HG03558 (cell line): ENCODE measurements around the gene CROCC.

Experiments used
- ATAC-seq: cut with Tn5 transposase; IDR thresholded peaks from one replicate; pipeline ENCODE4 v1.9.1; 2021; ENCODE audit warnings: moderate number of reproducible peaks; ENCODE audit not compliant: unreplicated experiment; ENCODE audit errors: extremely low read depth

The CROCC gene

DNA sequence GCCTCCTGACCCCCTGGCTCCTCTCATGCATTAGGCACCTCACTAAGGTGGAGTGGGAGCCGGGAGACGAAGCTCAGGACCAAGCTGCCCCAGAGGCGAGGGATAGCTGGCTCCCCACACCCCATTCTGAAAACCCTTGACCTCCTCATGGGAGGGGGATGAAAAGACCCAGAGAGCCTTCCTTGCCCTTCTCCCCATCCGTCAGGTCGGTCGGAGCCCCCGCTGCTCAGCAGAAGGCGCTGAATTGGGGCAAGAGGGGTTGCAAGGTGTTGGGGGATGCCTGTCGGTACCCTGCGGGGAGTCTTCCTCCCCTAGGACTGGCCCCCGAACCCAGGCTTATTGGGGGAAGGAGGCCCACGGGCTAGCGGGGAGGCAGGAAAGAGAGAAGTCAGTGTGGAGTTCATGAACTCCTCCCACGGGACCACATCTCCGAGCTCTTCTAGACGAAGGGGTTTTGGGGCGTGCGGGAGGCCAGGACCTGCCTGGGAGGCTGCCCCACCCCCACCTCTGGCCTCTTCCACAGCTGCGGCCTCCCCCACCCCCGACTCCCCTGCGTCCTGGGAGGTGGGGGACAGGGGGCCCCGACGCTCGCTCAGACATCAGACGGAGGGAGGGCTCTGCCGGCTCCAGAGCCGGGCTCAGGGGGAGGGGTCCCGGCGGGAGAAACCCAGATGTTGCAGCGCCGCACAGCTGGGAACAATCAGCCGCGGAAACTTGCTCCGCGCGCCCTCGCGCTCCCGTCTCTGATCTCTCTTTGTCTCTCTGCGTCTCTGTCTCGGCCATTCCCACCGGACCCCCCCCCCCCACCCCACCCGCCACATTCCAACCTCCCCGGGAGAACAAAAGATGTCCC is 58.0 kb downstream of the CROCC start:
- ATAC-seq = no peak

DNA sequence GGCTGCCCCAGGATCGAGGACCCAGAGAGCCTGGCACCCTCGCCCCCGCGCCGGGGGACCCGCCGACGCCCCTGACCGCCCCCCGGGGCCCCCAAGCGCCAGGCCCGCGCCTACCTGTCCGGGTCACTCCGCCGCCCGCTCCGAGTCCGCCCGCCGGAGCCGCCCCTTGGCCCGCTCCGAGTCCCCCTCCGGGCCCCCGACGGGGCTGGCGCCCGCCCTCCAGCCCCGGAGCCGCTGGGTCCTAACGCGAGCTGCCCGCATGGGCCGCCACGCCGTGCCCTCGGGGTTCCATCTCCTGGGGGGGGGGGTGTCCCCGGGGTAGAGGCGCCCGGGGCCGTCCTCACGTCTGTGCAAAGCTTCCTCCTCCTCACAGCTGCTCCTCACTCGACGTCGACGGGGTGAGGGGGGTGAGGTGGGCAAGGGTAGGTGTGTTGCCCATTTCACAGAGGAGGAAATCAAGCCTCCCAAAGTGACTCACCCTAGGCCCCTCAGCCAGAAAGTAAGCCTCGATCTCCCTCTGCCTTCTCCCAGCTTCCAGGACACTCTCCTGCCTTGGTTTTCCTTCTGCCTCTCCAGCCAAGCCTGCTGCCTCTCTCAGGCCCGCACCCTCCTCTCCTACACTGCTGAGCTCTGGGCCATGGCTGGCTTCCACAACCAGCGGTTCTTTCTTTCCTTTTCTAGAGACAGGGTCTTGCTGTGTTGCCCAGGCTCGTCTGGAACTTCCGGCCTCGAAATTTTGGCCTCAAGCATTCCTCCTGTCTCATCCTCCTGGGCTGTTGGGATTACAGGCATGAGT is 58.9 kb downstream of the CROCC start, which contains the start of gene MFAP2:
TSS of gene MFAP2 (minus strand) at position 148 of the 796 bp plus-strand sequence. CDS start 2,347 bp downstream, outside the sequence.
- ATAC-seq = no peak

DNA sequence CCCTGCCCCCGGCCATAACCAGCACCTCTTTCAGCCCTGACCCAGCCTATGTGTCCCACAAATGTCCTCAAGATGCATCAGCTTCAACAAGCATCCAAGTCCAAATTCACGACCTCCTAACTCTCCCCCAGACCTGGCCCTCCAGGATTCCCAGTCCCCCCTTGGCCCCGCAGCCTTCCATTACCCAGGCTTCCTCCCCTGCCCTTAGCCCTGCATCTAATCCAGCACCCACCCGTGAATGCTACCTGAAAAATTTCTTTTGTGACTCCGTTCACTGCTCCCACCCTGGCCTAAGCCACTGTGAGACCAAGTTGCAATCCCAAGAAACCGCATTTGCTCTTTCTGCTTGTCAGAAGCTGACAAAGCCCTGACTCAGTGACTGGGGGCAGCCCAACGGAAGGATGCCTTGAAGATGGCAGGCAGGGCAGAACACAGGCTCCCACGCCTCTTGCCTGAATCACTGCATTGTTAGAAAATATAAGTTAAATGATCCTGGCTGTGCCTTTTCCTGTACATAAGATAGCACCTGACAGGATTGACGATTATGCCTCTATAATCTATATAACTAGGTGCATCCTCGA is 59.6 kb downstream of the CROCC start:
- ATAC-seq = no peak

DNA sequence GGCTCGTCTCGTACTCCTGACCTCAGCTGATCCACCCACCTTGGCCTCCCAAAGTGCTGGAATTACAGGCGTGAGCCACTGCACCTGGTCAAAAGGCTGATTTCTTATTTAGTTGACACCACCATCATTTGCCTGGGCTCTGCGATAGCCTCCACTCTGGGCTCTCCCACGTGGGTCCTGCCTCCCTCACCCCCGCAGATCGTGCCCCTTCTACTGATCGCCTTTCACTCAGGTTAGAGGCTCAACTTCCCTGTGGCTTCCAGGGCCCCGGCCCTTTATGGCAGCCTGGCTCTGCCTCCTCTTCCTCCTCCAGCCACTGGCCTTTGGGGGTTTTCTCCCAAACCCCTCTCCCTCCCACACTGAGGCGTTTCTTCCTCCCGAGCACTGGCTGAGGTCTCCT is 61.2 kb downstream of the CROCC start:
- ATAC-seq = no peak

DNA sequence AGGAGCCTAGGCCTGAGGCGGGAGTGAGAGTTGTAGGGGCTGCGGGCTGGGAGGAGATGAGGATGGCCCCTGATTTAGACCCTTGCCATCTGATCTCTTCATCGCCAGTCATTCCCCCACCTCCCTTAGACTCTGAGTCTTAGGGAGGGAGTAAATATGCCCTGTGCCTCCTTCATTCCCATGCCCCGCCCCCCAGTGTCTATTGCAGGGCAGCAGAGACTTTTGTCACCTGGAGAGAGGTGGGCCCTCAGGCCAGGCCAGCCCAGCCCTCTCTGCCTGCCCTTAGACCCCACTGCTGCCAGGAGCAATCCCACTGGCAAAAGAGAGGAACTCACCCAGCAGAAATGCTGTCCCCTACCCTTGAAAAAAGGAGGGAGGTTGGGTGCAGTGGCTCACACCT is 61.9 kb downstream of the CROCC start:
- ATAC-seq = no peak

DNA sequence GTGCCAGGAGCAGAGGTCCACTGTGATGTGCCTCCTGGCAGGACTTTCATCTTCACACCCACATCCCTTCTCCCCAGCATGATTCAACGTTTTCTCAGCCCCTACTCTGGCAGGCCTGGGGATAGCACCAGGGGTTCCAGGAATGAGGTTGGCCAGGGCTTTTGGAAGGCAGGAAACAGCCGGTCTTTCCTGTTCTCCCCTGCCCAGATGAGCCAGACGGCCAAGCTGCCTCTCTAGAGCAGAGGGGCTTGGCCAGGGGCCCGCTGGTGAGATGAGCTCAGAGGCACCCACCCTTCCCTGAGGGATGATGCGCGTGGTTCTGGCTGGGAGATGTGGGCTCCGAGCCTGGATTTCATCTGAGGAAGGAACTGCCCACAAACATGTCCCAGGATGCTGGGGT is 63.0 kb downstream of the CROCC start:
- ATAC-seq = no peak

DNA sequence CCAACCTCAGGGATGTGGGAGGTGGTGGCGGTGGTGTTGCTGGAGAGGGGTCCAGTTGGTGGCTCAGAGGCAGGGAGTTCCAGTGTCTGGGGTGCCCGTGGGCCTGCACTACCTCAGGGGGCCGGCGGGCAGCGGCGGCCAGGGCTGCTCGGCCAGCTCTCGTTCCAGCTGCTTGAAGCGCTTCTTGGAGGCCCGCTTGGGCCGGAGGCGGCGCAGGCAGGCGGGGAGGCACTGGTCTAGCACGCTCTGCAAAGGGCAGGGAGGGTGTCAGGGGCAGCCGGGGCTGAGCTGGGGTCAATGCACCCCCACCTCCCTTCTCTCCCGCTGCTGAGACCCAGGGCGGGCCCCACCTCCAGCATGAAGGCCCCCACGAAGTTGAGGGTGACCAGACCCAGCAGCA is 64.4 kb downstream of the CROCC start:
- ATAC-seq = no peak

DNA sequence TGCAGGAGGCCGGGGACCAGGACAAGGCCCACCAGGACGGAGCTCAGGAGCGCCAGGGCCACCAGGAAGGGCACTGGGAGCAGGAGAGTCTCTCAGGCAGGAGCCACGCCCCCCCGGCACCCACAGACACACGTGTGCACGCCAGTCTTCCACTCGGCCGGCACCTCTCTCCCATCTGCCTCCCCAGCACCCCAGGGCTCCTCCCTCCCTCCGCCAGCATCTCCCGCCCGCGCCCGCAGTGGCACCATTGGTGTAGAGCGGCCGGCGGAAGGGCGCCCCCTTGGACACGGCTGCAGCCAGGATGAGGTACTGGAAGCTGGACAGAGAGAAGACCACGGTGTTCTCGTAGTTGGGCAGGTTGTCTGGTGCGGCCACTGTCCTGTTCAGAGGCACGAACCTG is 64.8 kb downstream of the CROCC start:
- ATAC-seq = no peak

DNA sequence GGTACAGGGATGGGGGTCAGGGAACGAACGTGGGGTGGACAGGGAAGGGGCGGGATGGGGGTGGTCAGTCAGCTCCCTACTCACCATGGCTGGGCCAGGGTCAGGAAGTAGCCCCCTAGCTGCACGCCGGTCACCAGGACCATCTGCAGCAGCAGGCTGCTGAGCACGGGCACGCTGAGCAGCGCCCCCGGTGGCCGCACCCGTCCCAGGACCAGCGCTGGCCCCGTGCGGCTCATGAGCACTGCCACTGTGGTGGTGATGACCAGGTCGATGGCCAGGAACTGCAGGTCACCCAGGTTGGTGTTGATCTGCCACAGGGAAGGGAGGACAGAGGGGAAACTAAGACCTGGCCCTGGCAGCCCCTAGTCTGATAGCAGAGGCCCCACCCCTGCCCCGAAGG is 65.2 kb downstream of the CROCC start:
- no peak for ATAC-seq

DNA sequence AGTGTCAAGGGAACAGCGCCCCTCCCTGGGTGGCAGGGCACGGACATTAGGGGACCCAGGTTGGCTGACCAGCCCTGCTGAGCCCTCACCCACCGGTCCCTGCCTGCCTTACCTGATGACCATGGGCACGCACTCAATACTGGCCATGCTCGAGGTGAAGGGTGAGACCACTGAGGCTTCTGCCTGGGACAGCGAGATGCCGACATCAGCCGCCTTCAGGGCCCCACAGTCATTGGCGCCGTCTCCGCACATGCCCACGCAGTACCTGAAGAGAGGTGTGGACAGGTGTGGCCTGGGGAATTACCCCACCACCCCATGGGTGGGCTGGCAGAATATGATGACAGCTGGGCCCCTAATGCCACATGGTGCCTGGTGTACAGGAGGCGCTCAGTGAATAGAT is 66.5 kb downstream of the CROCC start:
- ATAC-seq = no peak

DNA sequence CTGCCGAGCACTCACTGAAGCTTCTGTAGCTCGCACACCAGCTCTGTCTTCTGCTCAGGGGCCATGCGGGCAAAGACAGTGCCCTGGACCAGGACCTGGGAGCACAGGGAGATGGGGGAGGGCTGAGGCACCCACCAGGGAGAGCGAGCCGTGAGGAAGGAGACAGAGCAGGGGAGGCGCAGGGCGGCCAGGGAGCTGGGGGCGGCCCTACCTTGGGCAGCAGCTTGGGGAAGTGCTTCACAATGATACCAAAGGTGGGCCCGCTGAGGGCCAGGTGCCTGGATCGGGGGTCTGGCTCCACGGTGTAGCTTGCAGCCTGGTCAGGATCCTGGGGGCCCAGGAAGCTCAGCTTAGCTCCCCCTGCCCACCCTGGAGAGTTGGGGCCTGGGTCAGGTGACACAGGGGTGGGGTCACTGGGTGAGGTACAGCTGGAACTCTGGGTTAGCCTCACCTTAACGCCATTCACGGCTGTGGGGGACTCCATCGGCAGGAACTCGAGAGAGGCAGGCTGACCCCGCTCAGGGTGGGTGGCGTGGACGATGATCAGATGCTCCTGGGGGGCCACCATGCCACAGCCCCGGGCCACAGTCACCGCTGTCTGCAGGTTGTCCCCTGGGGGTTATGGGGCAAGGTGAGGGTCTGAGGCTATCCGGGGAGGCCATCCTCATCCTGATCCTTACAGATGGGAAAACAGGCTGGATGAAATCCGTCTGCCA is 68.1 kb downstream of the CROCC start:
- ATAC-seq = no peak

DNA sequence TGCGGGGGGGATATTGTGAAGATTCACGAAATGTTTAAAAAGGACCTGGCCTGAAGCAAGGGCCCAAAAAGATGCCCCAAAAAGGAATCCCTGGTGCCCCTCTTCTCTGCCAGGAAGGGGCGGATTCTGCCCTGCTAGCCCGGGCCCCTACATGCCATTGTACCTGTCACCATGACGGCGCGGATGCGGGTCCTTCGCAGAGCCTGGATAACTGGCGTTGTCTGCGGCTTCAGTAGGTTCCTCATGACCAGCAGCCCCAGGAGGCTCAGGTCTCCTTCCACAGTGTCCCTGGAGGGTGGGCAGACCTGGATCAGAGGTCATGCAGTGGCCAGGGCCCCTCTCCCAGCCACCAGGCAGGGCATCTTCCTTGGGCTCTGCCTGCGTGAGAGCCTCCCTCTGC is 69.8 kb downstream of the CROCC start:
- no peak for ATAC-seq

DNA sequence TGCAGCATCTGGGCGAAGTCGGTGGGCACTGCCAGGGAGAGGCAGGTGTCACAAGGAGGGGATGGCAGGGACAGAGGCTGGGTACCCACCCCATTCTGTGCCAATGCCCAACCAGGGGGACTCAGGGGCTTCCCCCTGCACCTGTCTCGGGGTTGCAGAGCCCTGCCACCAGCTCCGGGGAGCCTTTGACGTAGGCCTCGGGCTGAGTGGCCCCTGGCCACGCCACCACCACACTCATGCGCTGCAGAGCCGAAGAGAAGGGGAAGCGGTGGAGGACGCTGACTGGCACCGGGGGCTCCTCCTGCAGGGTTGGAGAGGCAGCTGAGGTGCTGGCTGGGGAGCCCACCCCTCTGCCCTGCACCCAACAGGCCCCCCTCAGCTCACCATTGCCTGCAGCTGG is 70.4 kb downstream of the CROCC start:
- ATAC-seq = no peak

DNA sequence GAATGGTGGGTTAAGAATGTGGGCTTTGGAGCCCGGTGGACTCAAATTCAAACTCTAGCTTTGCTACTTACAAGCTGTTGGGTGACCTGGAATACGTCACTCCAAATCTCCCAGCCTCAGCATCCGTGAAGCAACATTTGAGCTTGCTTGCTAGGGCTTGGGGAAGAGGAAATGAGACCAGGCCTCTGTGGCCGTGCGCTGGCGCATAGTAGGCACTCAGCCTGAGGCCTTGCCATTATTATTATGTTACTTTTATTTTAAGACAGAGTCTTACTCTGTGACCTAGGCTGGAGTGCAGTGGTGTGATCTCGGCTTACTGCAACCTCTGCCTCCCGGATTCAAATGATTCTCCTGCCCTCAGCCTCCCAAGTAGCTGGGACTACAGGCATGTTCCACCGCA is 70.9 kb downstream of the CROCC start:
- ATAC-seq = no peak

DNA sequence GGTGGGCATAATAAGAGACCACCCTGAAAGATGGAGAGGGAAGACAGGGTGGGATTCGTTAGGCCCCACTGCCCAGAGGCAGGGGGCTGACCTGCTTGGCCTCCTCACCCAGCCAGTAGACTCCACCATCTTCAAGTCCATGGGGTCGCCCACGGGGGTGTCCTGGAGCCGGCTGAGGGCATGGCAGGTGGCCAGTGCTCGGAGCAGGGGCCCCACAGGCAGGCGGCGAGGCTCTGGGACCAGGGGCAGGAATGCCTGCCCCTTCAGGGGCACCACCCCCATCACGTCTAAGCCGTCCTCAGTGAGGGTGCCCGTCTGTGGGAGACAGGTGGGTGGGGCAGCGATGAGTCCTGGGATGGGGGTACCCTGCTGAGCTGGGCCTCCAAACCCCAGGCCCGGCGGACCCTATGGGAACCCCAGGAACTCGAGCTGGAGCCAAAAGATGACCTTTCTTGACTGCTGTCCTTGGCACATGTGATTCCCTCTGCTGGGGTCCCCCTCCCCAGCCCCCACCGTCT is 71.8 kb downstream of the CROCC start:
- no peak for ATAC-seq

DNA sequence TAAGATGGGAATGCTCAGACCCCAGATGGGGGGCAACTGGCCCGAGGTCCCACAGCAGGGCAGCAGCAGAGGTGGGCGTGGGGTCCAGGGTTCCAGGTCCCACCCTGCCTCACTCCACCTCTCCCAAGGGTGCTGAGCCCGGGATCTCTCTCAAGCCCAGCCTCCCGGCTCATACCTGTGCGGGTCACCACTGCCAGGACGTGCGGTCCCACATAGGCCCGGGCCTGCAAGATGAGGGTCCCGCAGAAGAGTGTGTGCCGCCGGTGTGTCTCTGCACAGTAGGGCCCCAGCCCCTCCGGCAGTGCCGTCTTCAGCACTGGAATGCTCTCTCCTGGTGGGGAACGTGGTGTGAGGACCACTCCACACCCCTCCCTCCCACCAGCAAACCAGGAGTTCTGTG is 75.1 kb downstream of the CROCC start:
- ATAC-seq = no peak

DNA sequence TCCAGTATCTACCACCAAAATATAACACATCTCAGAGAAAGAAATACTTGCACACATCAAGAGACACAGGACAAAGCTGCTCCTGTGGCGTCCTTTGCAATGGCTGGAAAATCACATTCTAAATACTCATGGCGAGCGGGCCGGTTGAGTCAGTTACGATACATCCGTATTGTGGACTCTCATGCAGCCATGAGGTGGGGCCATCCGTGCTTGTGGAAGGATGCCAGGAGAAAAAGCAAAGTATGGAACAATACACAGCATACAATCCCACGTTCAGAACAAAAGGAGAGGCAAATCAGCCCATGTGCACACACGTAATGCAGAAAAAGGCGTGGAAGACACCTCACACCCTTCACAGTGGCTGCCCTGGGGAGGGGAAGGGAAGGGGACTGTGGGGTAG is 76.9 kb downstream of the CROCC start:
- no peak for ATAC-seq

DNA sequence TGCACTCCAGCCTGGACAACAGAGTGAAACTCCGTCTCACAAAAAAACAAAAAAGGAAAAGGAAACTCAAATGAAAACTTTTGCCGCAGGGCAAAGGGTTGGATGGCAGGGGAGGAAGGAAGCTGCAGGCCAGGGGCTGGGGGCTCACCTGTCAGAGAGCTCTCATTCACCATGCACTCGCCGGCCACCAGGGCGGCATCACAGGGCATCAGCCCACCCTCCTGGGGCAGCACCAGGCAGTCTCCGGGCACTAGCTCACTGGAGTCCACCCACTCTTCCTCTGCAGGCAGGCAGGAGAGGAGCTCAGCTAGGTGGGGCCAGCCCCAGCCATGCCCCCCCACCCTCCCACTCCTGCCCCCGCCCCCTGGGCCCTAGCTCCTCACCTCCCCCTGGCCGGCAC is 78.1 kb downstream of the CROCC start:
- no peak for ATAC-seq

DNA sequence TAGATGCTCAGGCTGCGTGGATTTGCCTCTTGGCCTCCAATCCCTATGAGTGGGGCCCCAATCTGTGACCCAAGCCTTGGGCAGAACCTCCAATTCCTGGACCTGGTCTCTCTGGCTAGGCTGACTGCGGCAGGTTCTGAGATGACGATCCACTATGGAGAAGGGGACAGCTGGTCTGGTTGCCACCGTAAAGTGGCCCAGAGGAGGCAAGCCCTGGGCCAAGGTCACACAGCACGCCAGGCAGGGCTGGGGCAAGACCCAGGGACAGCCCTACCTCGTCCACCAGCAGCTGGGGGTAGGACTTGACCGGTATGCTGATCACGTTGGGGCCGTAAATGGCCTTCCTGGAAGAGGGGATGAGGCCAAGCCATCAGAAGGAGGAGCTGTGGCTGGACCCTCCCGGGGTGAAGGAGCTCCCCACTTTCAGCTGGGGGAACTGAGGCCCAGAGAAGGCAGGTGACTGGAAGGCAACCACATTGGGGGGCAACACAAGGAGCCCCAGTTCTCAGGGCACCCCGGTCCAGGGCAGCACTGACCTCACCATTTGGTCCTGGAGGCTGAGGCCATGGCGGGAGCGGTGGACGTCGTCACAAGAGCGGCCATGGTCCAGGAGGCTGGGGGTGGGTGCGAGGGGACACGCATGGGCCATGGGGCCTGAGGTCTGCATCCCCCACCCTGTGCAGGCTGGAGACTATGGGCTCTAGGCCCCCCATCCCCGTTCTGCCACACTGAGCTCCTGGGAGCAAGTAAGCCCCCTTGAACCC is 80.2 kb downstream of the CROCC start:
- ATAC-seq = no peak

DNA sequence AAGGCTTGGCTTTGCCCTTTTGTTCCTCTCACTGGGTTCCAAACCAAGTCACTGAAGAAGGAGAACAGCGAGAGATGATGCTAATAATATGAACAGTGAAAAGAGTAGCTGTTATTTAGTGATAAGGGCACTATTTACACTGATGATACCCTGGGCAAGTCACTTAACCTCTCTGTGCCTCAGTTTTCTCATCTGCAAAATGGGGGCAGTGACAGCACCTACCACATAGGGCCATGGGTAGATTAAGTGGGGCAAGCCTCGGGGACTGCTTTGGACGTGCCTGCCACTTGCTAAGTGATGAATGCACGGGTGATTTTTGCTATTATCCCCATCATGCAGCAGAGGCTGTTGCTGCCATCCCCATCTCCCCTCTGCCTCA is 80.8 kb downstream of the CROCC start:
- no peak for ATAC-seq
